Measurements from ENCODE around the gene HTT. TPM values are rescaled to one million over a fixed set of nuclear protein-coding genes. Genes with fewer than 3 reads are reported as not detected.

HTT gene
- total RNA-seq, 1 experiment from 2014 or later: 64.4 TPM

DNA sequence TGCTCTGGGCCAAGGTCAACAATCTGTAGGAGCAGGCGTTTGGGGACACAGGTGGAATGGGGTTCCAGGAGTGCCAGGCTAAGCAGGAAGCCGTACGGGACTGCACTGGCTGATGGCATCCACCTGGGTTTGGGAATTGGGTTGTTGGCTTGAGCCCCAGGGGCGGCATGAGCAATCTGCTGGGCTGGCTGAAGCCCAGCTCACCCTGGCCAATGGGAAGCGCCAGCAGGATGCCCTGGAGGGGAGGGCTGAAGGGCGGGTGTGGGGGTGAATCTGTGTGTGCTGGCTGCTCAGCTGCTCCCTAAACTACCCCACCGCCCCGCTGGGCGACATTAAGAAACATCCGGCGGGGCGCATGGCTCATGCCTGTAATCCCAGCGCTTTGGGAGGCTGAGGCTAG, 209.4 kb downstream of the HTT start:
- H3K27me3 Mint-ChIP-seq (ENCODE audit: low read depth): peaks cover 42% of the 10 kb centered on the region
- Histone ChIP-seq H3K23me2 (ENCODE audit: insufficient read length, low read depth, low read length, poor library complexity, severe bottlenecking) (no peaks in the 10 kb centered on the region), H2AFZ (ENCODE audit: low read length) (no peak overlapping the region), H3K18ac (ENCODE audit: insufficient read length, low read depth, low read length) (no peak overlapping the region), H2BK15ac (ENCODE audit: low read depth, low read length) (no peak overlapping the region), H3K27ac (ENCODE audit: insufficient read length, low read depth, low read length) (no peak overlapping the region), H4K8ac (replicated peaks; ENCODE audit: insufficient read length, low read depth, low read length) (no peak overlapping the region), H4K5ac (ENCODE audit: insufficient read length, low read depth, low read length) (no peak overlapping the region), H3K4ac (ENCODE audit: low read depth, low read length) (no peak overlapping the region), H3K27me3 (ENCODE audit: insufficient read depth, low read length) (no peaks in the 10 kb centered on the region), H3K79me2 (ENCODE audit: insufficient read depth, low read length) (no peaks in the 10 kb centered on the region), H3K56ac (ENCODE audit: insufficient read length, low read depth, low read length) (no peak overlapping the region), H3K9ac (ENCODE audit: extremely low read depth, insufficient read length, low read length) (no peak overlapping the region), H2AK5ac (ENCODE audit: insufficient read length, low read length) (no peak overlapping the region), H3K4me2 (ENCODE audit: insufficient read depth, insufficient read length, low read length) (no peak overlapping the region), H2BK120ac (ENCODE audit: low read depth, low read length, poor library complexity, severe bottlenecking) (no peak overlapping the region), H3K14ac (ENCODE audit: insufficient read depth, low read length) (no peak overlapping the region), H3K23ac (ENCODE audit: insufficient read length, low read depth, low read length) (no peak overlapping the region), H3K79me1 (ENCODE audit: insufficient read depth, low read depth, low read length, poor library complexity, severe bottlenecking) (no peaks in the 10 kb centered on the region), H2BK12ac (ENCODE audit: insufficient read length, low read depth, low read length) (no peak overlapping the region), H2BK5ac (ENCODE audit: insufficient read length, low read length) (no peak overlapping the region), H4K20me1 (ENCODE audit: control insufficient read depth, insufficient read depth, insufficient read length) (no peaks in the 10 kb centered on the region), H3K4me1 (ENCODE audit: insufficient read depth, low read length) (no peaks in the 10 kb centered on the region), H2BK20ac (ENCODE audit: low read depth, low read length, poor library complexity, severe bottlenecking) (no peak overlapping the region), H4K91ac (ENCODE audit: insufficient read length, low read depth, low read length) (no peak overlapping the region), H3T11ph (ENCODE audit: low read length) (no peak overlapping the region), H3K9me3 (ENCODE audit: control insufficient read depth, low read depth, low read length) (no peaks in the 10 kb centered on the region)
- no peak for TF ChIP-seq CTCF (conservative IDR thresholded peaks at IDR 0.05)
- no peak overlapping the region for H3K4me3 Mint-ChIP-seq
- DNase-seq: peak; percentile 33
- no peak overlapping the region for H3K27ac Mint-ChIP-seq
- peaks cover 0 to 3% of the 10 kb centered on the region in 2 experiments; a peak in 1 of 4 replicates for H3K4me1 Mint-ChIP-seq
- WGBS (ENCODE audit: extremely low coverage, insufficient read length, low lambda C conversion rate): no CpG with 5 or more reads among the region's 13 CpGs
- peaks cover 1 to 6% (median 3%) of the 10 kb centered on the region in 3 experiments; a peak in 4 of 7 replicates for H3K36me3 Mint-ChIP-seq (ENCODE audit: insufficient read depth in 1 of 3, low read depth in 3 of 3)
- H3K9me3 Mint-ChIP-seq: peaks cover 14% of the 10 kb centered on the region in 2 experiments
